CD4-positive, alpha-beta T cell (primary cell): Measurements from ENCODE around the gene PKNOX1. TPM values are rescaled to one million over a fixed set of nuclear protein-coding genes. Genes with fewer than 3 reads are reported as not detected.
"Not testable (repeated sequence)": the region's sequence is repeated elsewhere in the genome, so short reads cannot be mapped to it uniquely, and the experiment has no call there.

Experiments used
- ATAC-seq: fragments of 200-7000 bp; cut with Tn5 transposase; one replicate; pipeline ENCODE4 v1.10.0; 2022; ENCODE audit warnings: mild to moderate bottlenecking; ENCODE audit not compliant: poor library complexity
- CTCF ChIA-PET: fragments of 350-600 bp; sonication (Branson Sonifier 250); formaldehyde crosslinking; loops from one replicate; lab custom pipeline; 2021; ENCODE audit warnings: antibody characterized with exemption, inconsistent platforms; lab: Charles Lee
- POLR2A ChIA-PET: fragments of 350-600 bp; sonication (Branson Sonifier 250); formaldehyde crosslinking; loops from one replicate; lab custom pipeline; 2021; ENCODE audit warnings: antibody characterized with exemption, inconsistent platforms; lab: Charles Lee
- DNase-seq, 14 experiments: peaks; one replicate each; pipeline ENCODE4 v3.0.0-alpha.2; 2013 to 2020; ENCODE audit warnings: mixed read lengths in 2 of 14
- H3K27ac ChIP-seq, 2 donors: one replicate each; pipeline versions ENCODE4 v1.5.1 to v1.7.0; 2013; ENCODE audit warnings: low read length in 2 of 2, low read depth in 1 of 2, mild to moderate bottlenecking in 1 of 2
- H3K27me3 ChIP-seq, 2 experiments: 1 replicate in 1 of 2; 2 replicates in 1 of 2; pipeline versions ENCODE4 v1.6.1 to v1.7.0; 2013; ENCODE audit warnings: low read length in 2 of 2, control low read depth in 1 of 2, mild to moderate bottlenecking in 1 of 2, moderate library complexity in 1 of 2; ENCODE audit not compliant: insufficient read depth in 2 of 2, control insufficient read depth in 1 of 2
- H3K36me3 ChIP-seq: one replicate; pipeline ENCODE4 v1.6.1; 2013; ENCODE audit warnings: low read length, control low read depth; ENCODE audit not compliant: insufficient read depth
- H3K4me1 ChIP-seq: one replicate; pipeline ENCODE4 v1.6.1; 2013; ENCODE audit warnings: low read length, control low read depth; ENCODE audit not compliant: insufficient read depth
- H3K4me3 ChIP-seq: one replicate; pipeline ENCODE4 v1.5.1; 2013; ENCODE audit warnings: mild to moderate bottlenecking, low read length, moderate library complexity
- H3K9me3 ChIP-seq, 2 experiments: 1 replicate in 1 of 2; 2 replicates in 1 of 2; pipeline versions ENCODE4 v1.6.1 to v1.7.0; 2013; ENCODE audit warnings: low read length in 2 of 2, mild to moderate bottlenecking in 2 of 2, control low read depth in 1 of 2, moderate library complexity in 1 of 2; ENCODE audit not compliant: control insufficient read depth in 1 of 2, insufficient read depth in 1 of 2
- H3K27ac Mint-ChIP-seq: one replicate; pipeline ENCODE4 v1.8.0; 2020; ENCODE audit warnings: mixed read lengths
- H3K27me3 Mint-ChIP-seq: one replicate; pipeline ENCODE4 v1.8.0; 2021; ENCODE audit warnings: mixed read lengths
- H3K36me3 Mint-ChIP-seq: one replicate; pipeline ENCODE4 v1.8.0; 2021; ENCODE audit warnings: low read depth, mixed read lengths
- H3K4me1 Mint-ChIP-seq: one replicate; pipeline ENCODE4 v1.8.0; 2021; ENCODE audit warnings: low read depth, mixed read lengths
- H3K4me3 Mint-ChIP-seq: one replicate; pipeline ENCODE4 v1.8.0; 2020; ENCODE audit warnings: mild to moderate bottlenecking, mixed read lengths
- H3K9me3 Mint-ChIP-seq: one replicate; pipeline ENCODE4 v1.8.0; 2020; ENCODE audit warnings: mixed read lengths
- CTCF ChIP-seq: fragments of 200-600 bp; IDR thresholded peaks from one replicate; pipeline ENCODE4 v1.8.0; 2022; ENCODE audit warnings: antibody characterized with exemption, mild to moderate bottlenecking
- intact Hi-C, 2 experiments: fragments of 100-400 bp; cut with DNase I in 1 of 2; cut with micrococcal nuclease in 1 of 2; formaldehyde crosslinking; loops; one replicate each; pipeline versions ENCODE4 v1.15.1 to v1.9.0; 2023 to 2025; cut with DNase I, micrococcal nuclease
- total RNA-seq, 174 experiments: library from RNA in 2 of 174; stranded (reverse) in 2 of 174; gene quantifications; one replicate each; pipeline ENCODE4 v1.2.3 and lab custom pipeline; 2021 to 2026

Gene PKNOX1
- total RNA-seq, 2 experiments from 2014 or later, result 10.3 TPM

- Histone ChIP-seq H3K36me3 (no peaks in the 10 kb centered on the region), H3K4me3 (no peak overlapping the region), H3K27ac (no peak overlapping the region), H3K27me3 (no peaks in the 10 kb centered on the region), H3K9me3 (no peaks in the 10 kb centered on the region), H3K4me1 (no peaks in the 10 kb centered on the region)
- POLR2A ChIA-PET, result interaction anchor here (0.7 kb wide), 1 partner anchor 347 kb away, joined by 4 read pairs; no protein-coding TSS in a partner anchor
- Mint-ChIP-seq H3K9me3 (no peaks in the 10 kb centered on the region), H3K27me3 (no peaks in the 10 kb centered on the region), H3K27ac (no peak overlapping the region), H3K4me1 (no peaks in the 10 kb centered on the region), H3K36me3 (no peaks in the 10 kb centered on the region), H3K4me3 (no peak overlapping the region)
- ATAC-seq (peak; percentile 60), DNase-seq (no peak)
- CTCF ChIA-PET, result no interaction called here
- TF ChIP-seq CTCF, result no peak
- intact Hi-C loops, result no loop called here
Measured at GRCh38 chr21:42956824-42957630, 17.3 kb upstream of the PKNOX1 start.

- H3K36me3 Mint-ChIP-seq, CTCF ChIA-PET, POLR2A ChIA-PET, H3K27me3 Mint-ChIP-seq, DNase-seq, H3K9me3 ChIP-seq, H3K4me1 ChIP-seq, H3K36me3 ChIP-seq, H3K4me3 ChIP-seq, H3K4me3 Mint-ChIP-seq, ATAC-seq, H3K27me3 ChIP-seq, H3K4me1 Mint-ChIP-seq, intact Hi-C loops, H3K9me3 Mint-ChIP-seq, H3K27ac Mint-ChIP-seq, H3K27ac ChIP-seq: not testable (repeated sequence)
Measured at GRCh38 chr21:42958122-42958521, 16.2 kb upstream of the PKNOX1 start.

- no peaks in the 10 kb centered on the region for H3K9me3 ChIP-seq
- H3K27ac ChIP-seq, result no peak overlapping the region
- intact Hi-C loops, result no loop called here
- Mint-ChIP-seq H3K27ac (no peak overlapping the region), H3K9me3 (no peaks in the 10 kb centered on the region), H3K4me1 (no peaks in the 10 kb centered on the region), H3K36me3 (no peaks in the 10 kb centered on the region), H3K4me3 (no peak overlapping the region), H3K27me3 (no peaks in the 10 kb centered on the region)
- no peaks in the 10 kb centered on the region for H3K4me1 ChIP-seq
- CTCF ChIA-PET, result no interaction called here
- no peak overlapping the region for H3K4me3 ChIP-seq
- DNase-seq (no peak), ATAC-seq (no peak)
- H3K36me3 ChIP-seq, result no peaks in the 10 kb centered on the region
- TF ChIP-seq CTCF, result no peak
- no peaks in the 10 kb centered on the region for H3K27me3 ChIP-seq
- POLR2A ChIA-PET, result no interaction called here
Measured at GRCh38 chr21:42959728-42960127, 14.6 kb upstream of the PKNOX1 start.
